ENCODE data around the gene NOP14.

GRCh38 chr4:2907226-2907625 is 56.0 kb downstream of the NOP14 start:
- TF ChIP-seq POLR2AphosphoS5 (IDR thresholded peaks at IDR 0.05; ENCODE audit: low read depth, low read length): no peak
- TF ChIP-seq POLR2A (IDR thresholded peaks at IDR 0.05; ENCODE audit: low read depth, low read length): no peak

Measured in GM12892 (cell line).